ENCODE data around the gene DCBLD1. TPM values are rescaled to one million over a fixed set of nuclear protein-coding genes. Genes with fewer than 3 reads are reported as not detected.
A peak's percentile ranks its signal among the peaks of the same experiment; 100 is the strongest.

DCBLD1 gene
- total and polyA plus RNA-seq, 2 of the 13 experiments (the other 11 are each of a cell fraction or from before 2014, with no cell fraction given), result 23.2 to 41.5 TPM

DNA sequence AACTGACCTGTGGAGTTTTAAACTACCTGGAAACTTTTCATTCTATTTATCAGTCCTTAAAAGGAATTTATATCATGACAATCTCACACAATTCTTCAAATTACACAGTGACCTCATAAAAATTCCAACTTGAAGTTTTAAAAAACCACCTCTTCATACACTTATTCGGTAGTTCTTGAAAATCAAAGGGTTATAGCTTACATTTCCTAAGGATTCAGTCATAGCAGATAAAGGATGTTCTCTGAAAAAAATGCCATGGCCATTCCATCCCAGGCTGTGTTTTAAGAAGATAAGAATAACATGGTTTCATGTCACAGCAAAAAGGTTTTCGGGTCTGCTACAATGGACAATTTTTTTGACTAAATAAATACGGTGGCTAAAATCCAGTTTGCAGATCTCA lies 78.7 kb downstream of the DCBLD1 start:
- Histone ChIP-seq H3K9me3 (ENCODE audit: low read length) (no peaks in the 10 kb centered on the region), H3K4me1 (ENCODE audit: insufficient read depth, low read length) (no peaks in the 10 kb centered on the region), H3K36me3 (replicated peaks in 1 of 2; ENCODE audit: control insufficient read depth in 1 of 2, insufficient read depth in 2 of 2, low read length in 2 of 2) (peaks cover 12 to 30% of the 10 kb centered on the region in 2 experiments), H3K27me3 (ENCODE audit: control insufficient read depth in 1 of 2, insufficient read depth in 2 of 2, low read length in 2 of 2) (no peaks in the 10 kb centered on the region), H4K20me1 (ENCODE audit: insufficient read depth, low read length) (no peaks in the 10 kb centered on the region), H3K79me2 (ENCODE audit: insufficient read depth, low read length) (no peaks in the 10 kb centered on the region), H3K4me2 (ENCODE audit: low read depth, low read length) (no peak overlapping the region), H3K9ac (ENCODE audit: insufficient read depth, low read depth, low read length) (no peak overlapping the region), H2AFZ (ENCODE audit: low read length) (no peak overlapping the region), H3K4me3 (replicated peaks in 1 of 3; ENCODE audit: insufficient read depth in 1 of 3, low read depth in 2 of 3, low read length in 3 of 3) (no peak overlapping the region), H3K27ac (ENCODE audit: extremely low read length, insufficient read depth, low read length) (no peak overlapping the region)
- CTCF ChIA-PET (ENCODE audit: low intra/inter-chr PET ratio, low total read pairs), result no interaction called here
- POLR2A ChIA-PET, result no interaction called here
- no peak for DNase-seq (ENCODE audit: low spot score)
- TF ChIP-seq ZNF138 (CRISPR knock-in tag; IDR thresholded peaks at IDR 0.05; ENCODE audit: low read depth), result no peak
- TF ChIP-seq, protein P1, sequence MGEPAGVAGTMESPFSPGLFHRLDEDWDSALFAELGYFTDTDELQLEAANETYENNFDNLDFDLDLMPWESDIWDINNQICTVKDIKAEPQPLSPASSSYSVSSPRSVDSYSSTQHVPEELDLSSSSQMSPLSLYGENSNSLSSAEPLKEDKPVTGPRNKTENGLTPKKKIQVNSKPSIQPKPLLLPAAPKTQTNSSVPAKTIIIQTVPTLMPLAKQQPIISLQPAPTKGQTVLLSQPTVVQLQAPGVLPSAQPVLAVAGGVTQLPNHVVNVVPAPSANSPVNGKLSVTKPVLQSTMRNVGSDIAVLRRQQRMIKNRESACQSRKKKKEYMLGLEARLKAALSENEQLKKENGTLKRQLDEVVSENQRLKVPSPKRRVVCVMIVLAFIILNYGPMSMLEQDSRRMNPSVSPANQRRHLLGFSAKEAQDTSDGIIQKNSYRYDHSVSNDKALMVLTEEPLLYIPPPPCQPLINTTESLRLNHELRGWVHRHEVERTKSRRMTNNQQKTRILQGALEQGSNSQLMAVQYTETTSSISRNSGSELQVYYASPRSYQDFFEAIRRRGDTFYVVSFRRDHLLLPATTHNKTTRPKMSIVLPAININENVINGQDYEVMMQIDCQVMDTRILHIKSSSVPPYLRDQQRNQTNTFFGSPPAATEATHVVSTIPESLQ (CRISPR knock-in tag; conservative IDR thresholded peaks at IDR 0.05), result no peak
- TF ChIP-seq GTF3A (CRISPR knock-in tag; conservative IDR thresholded peaks at IDR 0.05), result no peak
- TF ChIP-seq, protein P2, sequence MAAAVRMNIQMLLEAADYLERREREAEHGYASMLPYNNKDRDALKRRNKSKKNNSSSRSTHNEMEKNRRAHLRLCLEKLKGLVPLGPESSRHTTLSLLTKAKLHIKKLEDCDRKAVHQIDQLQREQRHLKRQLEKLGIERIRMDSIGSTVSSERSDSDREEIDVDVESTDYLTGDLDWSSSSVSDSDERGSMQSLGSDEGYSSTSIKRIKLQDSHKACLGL (CRISPR knock-in tag; IDR thresholded peaks at IDR 0.05), result no peak
- no peak for TF ChIP-seq SCMH1 (CRISPR knock-in tag; IDR thresholded peaks at IDR 0.05; ENCODE audit: borderline replicate concordance)
- TF ChIP-seq NR2C2 (CRISPR knock-in tag; IDR thresholded peaks at IDR 0.05; ENCODE audit: borderline replicate concordance), result no peak
- TF ChIP-seq U2AF1 (optimal IDR thresholded peaks at IDR 0.05; ENCODE audit: low read depth, low read length), result no peak
- TF ChIP-seq, protein P3, sequence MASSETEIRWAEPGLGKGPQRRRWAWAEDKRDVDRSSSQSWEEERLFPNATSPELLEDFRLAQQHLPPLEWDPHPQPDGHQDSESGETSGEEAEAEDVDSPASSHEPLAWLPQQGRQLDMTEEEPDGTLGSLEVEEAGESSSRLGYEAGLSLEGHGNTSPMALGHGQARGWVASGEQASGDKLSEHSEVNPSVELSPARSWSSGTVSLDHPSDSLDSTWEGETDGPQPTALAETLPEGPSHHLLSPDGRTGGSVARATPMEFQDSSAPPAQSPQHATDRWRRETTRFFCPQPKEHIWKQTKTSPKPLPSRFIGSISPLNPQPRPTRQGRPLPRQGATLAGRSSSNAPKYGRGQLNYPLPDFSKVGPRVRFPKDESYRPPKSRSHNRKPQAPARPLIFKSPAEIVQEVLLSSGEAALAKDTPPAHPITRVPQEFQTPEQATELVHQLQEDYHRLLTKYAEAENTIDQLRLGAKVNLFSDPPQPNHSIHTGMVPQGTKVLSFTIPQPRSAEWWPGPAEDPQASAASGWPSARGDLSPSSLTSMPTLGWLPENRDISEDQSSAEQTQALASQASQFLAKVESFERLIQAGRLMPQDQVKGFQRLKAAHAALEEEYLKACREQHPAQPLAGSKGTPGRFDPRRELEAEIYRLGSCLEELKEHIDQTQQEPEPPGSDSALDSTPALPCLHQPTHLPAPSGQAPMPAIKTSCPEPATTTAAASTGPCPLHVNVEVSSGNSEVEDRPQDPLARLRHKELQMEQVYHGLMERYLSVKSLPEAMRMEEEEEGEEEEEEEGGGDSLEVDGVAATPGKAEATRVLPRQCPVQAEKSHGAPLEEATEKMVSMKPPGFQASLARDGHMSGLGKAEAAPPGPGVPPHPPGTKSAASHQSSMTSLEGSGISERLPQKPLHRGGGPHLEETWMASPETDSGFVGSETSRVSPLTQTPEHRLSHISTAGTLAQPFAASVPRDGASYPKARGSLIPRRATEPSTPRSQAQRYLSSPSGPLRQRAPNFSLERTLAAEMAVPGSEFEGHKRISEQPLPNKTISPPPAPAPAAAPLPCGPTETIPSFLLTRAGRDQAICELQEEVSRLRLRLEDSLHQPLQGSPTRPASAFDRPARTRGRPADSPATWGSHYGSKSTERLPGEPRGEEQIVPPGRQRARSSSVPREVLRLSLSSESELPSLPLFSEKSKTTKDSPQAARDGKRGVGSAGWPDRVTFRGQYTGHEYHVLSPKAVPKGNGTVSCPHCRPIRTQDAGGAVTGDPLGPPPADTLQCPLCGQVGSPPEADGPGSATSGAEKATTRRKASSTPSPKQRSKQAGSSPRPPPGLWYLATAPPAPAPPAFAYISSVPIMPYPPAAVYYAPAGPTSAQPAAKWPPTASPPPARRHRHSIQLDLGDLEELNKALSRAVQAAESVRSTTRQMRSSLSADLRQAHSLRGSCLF (CRISPR knock-in tag; IDR thresholded peaks at IDR 0.05; ENCODE audit: borderline replicate concordance), result no peak
- TF ChIP-seq CEBPG (CRISPR knock-in tag; IDR thresholded peaks at IDR 0.05), result no peak
- TF ChIP-seq PAX8 (CRISPR knock-in tag; IDR thresholded peaks at IDR 0.05; ENCODE audit: borderline replicate concordance), result no peak
- TF ChIP-seq BHLHE40 (IDR thresholded peaks at IDR 0.05; ENCODE audit: low read length), result no peak
- no peak for TF ChIP-seq MXD4 (CRISPR knock-in tag; IDR thresholded peaks at IDR 0.05)
- TSS peak; percentile 13 for BruUV-seq (replicated peaks)
- FAIRE-seq, result no peak
- no peak for ATAC-seq
- intact Hi-C loops (cut with micrococcal nuclease; ENCODE audit: unreplicated experiment), result no loop called here
- WGBS (ENCODE audit: low lambda C conversion rate), result 94% methylated on average over 3 of the region's 3 CpGs
- in situ Hi-C loops (cut with HindIII; ENCODE audit: extremely low pct_ligation_motif_present, low pct_unique_long_range_greater_than_20kb), result no loop called here
